ENCODE data around the gene PLBD2. TPM values are rescaled to one million over a fixed set of nuclear protein-coding genes. Genes with fewer than 3 reads are reported as not detected.

PLBD2 gene
- total and polyA plus RNA-seq, 9 of the 15 experiments (the other 6 are each of a cell fraction or from before 2014, with no cell fraction given) = 2.4 to 37.4 (median 6.0) TPM

GRCh38 chr12:113361574-113362370 lies 3.4 kb downstream of the PLBD2 start:
- WGBS (ENCODE audit: insufficient coverage, low coverage, missing lambda C conversion rate) = 75% methylated on average over 12 of the region's 12 CpGs
- in situ Hi-C loops (cut with MboI) = no loop called here
- no peak overlapping the region for H2AFZ ChIP-seq (ENCODE audit: low read depth, low read length)
- ATAC-seq (no peak), FAIRE-seq (no peak), DNase-seq (ENCODE audit: extremely low read depth in 1 of 4, low spot score in 3 of 4) (no peak)
- peak overlapping the region in 1 of 2 experiments; percentile 53; a peak in 1 of 4 replicates for H3K9ac ChIP-seq (ENCODE audit: insufficient read depth in 1 of 2, low read depth in 2 of 2, low read length in 2 of 2)
- peaks cover 21 to 35% of the 10 kb centered on the region in 2 experiments for H3K4me1 ChIP-seq (replicated peaks in 1 of 2; ENCODE audit: control insufficient read depth in 2 of 2, insufficient read depth in 2 of 2, low read length in 2 of 2)
- H4K20me1 ChIP-seq (replicated peaks; ENCODE audit: control insufficient read depth, insufficient read depth, low read length) = peaks cover 11% of the 10 kb centered on the region
- TF ChIP-seq REST (IDR thresholded peaks at IDR 0.05; ENCODE audit: borderline replicate concordance) (peak; percentile 7; the same call in 1 of the 2 replicates), REST (CRISPR knock-in tag; IDR thresholded peaks at IDR 0.05; ENCODE audit: low read depth) (no peak), ZNF23 (CRISPR knock-in tag; IDR thresholded peaks at IDR 0.05) (no peak), ZNF121 (CRISPR knock-in tag; conservative IDR thresholded peaks at IDR 0.05) (peak; percentile 25; the same call in 1 of the 2 replicates)
- ChIA-PET CTCF (ENCODE audit: low intra/inter-chr PET ratio) (no interaction called here), POLR2A (interaction anchor here (0.7 kb wide), 1 partner anchor 18 kb away, joined by 3 read pairs; no protein-coding TSS in a partner anchor)
- no peak overlapping the region for H3K4me2 ChIP-seq (ENCODE audit: insufficient read depth, low read length)
- H3K9me3 ChIP-seq (replicated peaks; ENCODE audit: control insufficient read depth, insufficient read depth, low read depth, low read length) = no peaks in the 10 kb centered on the region
- H3K27ac ChIP-seq (ENCODE audit: extremely low read depth, low read depth, low read length) = no peak overlapping the region
- H3K9me1 ChIP-seq (ENCODE audit: control insufficient read depth, insufficient read depth, low read length) = no peaks in the 10 kb centered on the region
- intact Hi-C loops (cut with micrococcal nuclease) = no loop called here
- H3K4me3 ChIP-seq = no peak overlapping the region
- H3K36me3 ChIP-seq (ENCODE audit: control insufficient read depth, insufficient read depth, low read length) = peaks cover 30% of the 10 kb centered on the region; the same call in 2 of the 3 replicates
- peaks cover 27% of the 10 kb centered on the region for H3K79me2 ChIP-seq (ENCODE audit: control insufficient read depth, insufficient read depth, low read length)
- no peaks in the 10 kb centered on the region for H3K27me3 ChIP-seq (ENCODE audit: control insufficient read depth in 2 of 2, insufficient read depth in 2 of 2, low read length in 2 of 2)
- no TSS peak for BruUV-seq (replicated peaks)

All from K562 (cell line).